GM19467 (cell line): ENCODE results near the gene SPDEF.
A peak's percentile ranks its signal among the peaks of the same experiment; 100 is the strongest.

Source experiments
- ATAC-seq: cut with Tn5 transposase; IDR thresholded peaks from one replicate; pipeline ENCODE4 v1.9.1; 2021; ENCODE audit warnings: mild to moderate bottlenecking, moderate library complexity; ENCODE audit not compliant: unreplicated experiment

SPDEF gene

GRCh38 chr6:34528996-34529664 lies 27.0 kb downstream of the SPDEF start:
- ATAC-seq, result no peak

DNA sequence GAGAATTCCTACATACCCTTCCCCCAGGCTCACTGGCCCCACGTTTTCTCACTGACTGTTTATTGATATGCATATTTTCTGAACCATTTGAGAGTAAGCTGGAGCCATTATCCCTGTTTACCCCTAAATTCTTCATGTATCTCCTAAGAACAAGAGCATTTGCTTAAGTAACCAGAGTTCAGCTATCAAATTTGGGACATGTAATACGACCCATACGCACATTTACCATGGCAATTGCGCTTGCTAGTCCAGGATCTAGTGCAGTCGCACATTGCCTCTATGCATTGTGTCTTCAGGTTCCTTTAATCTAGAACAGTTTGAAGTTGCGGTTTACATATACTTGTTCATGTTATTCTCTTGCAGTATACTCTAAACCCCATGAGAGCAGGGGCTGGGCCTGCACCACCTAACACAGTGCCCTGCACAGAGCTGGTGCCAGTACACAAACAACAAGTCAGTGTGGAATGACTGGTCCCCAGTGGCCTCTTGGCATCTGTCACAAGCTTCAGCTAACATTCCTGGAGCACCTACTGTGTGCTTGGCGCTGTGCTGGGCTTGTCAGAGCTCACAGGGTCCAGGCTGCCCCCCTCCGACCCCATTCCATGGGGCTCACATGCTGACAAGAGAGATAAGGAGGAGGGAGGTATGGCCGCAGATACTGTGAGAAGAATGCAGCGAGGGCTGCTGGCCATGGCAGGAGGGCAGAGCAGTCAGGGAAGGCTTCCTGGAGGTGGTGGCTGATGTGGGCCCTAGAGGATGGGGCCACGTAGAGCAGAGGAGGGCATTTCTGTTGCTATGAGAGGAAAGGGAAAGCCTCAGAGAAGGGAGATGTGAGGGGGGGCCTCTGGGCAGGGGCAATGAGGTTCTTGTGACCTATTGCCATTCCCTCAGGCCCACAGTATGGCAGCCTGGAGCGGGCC lies 28.1 kb downstream of the SPDEF start:
- ATAC-seq, result no peak

GRCh38 chr6:34526992-34527728 lies 29.0 kb downstream of the SPDEF start:
- ATAC-seq, result peak; percentile 79

DNA sequence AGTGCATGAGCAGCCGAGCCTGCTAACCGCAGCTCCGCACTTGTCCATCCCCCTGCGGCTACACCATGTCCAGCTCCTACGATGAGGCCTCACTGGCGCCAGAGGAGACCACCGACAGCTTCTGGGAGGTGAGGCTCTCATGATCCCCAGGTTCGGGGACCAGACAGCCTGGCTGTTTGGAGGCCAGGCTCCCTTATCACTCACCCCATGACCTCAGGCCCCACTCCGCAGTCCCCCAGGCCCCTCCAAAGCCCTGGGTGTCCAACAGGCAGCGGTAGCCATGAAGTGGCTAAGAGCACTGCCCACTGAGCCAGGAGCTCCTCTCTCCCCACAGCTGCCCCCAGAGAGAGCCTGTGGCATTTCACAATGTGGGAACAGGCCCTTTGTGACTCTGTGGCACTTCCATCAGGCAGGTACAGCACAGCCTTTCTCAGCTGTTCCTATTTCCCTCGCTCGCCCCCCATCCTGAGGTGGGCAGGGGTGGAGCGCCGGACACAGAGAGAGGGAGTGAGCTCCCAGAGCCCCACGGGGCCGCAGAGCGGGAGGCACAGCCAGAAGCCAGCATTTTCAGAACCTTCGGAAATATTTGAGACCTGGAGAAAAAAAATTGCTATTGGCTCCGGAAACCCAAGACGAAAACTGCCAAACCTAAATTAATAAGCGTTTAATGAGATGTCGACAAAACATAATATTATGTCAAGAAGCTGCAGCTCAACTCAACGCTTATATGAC lies 29.7 kb downstream of the SPDEF start:
- ATAC-seq, result no peak

DNA sequence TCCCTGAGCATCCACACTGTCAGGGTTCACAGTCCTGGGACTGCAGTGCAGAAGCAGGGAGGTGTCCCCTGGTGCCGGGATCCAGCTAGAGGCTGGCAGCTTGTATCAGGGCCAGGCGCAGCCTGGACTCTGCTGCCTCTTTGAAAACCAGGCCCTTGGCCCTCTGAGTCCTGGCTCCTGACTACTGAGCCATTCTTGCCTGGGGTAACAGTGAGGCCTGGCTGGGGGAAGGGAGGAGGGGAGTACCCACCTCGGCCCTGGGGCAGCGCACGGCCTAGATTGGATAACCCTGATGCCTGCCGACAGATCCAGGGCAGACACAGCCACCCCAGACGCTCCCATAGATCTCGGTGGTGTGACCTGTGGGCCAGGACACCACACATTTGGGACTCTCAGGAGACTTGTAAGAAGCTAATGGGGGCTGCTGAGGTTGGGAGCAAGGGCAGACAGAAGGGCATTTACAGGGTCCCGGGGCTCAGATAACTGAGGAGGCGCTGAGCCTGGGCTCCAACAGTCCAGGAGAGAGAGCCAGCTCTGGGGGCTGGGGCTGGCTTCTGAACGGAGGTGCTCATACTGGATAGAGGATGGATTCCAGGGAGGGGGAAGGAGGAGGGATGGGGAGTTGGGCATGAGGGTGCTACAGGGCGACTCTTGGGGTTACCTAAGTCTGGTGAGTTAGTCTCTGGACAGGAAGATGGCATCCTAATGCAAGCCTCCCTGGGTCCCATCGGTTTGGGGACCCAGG lies 30.5 kb downstream of the SPDEF start:
- ATAC-seq, result no peak

DNA sequence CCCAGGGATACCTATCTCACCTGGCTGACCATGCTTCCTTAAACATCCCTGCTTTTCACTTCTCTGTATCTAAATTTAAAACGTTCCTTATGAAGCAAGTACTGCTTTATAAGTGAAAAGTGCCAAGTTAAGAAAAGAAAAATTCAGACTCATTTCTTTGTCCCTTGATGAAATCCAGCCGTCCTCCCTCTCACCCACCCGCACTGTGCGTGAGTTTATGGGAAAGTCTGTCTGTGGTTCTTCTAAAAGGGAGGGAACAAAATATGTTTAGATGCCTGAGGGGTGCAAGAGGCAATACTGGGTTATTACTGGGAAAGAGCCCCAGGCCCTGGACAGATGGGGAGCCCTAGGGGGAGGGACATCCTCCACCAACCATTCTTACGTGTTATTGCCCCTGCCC lies 31.2 kb downstream of the SPDEF start:
- ATAC-seq, result no peak

- ATAC-seq, result no peak
Measured at GRCh38 chr6:34524499-34524898, 31.6 kb downstream of the SPDEF start.

GRCh38 chr6:34523441-34524206 lies 32.5 kb downstream of the SPDEF start:
- ATAC-seq, result no peak

GRCh38 chr6:34522761-34523160 lies 33.4 kb downstream of the SPDEF start:
- no peak for ATAC-seq

DNA sequence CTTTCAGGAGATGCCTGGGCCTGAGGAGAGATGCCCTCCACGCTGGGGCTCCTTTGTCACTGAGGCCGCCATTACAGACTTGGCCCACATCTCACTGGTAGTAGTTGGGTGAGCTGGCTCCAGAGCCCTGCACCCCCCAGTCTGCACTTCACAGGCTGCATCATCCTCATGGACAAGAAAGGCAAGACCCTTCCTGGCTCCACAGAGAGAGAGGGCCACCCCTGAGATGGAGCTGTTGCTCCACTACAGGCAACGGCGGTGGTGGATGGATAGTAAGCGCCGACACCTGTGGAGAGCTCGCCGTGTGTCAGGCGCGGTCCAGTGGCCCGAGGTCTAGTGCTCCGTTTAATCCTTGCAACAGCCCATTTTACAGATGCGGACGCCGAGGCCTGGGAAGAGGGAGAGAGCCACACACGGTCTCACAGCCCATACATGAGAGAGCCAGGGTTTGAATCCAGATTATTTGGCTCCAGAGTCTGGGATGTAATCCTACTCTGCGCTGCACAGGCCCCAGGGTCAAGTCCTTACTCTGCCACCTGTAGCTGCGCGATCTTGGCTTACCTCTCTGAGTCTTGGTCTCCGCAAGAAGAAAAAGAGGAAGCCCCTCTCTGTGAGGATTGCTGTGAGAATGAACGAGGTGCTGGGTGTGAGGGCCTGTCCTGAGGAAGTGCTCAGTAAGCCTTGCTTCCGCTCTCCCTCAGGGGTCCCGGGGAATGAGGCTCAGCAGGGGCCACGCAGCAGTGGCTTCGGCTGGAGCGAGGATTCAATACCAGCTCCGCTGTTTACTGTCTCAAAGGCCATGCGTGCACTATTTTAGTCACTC lies 34.5 kb downstream of the SPDEF start:
- no peak for ATAC-seq

GRCh38 chr6:34520645-34521462 lies 35.3 kb downstream of the SPDEF start:
- ATAC-seq, result no peak

GRCh38 chr6:34519971-34520644 lies 36.0 kb downstream of the SPDEF start:
- ATAC-seq, result no peak

DNA sequence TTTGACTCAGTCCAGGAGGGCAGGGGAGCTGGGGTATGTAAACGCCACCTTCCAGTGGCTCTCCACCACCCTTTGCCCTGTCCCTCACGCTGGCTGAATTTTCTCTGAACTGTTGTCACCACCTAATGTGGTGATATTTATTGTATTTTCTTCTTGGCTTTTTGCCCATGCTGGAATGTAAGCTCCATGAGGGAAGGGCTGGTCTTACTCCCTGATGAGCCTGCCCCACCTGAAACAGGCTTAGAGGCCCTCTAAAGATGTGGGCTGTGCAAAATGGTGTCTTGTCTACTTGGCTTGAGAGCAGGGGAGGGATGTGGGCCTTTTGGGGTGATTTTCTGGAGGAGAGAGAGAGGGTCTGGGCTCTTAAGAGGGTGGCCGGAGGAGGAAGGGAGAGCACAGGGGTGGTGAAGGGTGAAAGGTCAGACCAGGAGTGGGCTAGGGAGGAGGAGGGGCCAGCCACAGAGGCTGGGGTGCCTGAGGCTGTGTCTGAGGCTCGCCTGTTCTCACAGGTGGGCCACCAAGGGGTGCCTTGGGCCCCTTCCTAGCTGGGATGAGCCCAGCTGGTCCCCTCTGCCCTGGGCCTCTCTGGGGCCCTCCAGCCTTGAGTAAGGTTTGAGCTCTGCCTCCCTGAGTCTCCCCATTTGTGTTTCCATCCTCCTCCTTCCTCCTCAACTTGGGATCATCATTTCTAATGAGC lies 37.3 kb downstream of the SPDEF start:
- no peak for ATAC-seq

GRCh38 chr6:34517966-34518365 lies 38.2 kb downstream of the SPDEF start:
- no peak for ATAC-seq

DNA sequence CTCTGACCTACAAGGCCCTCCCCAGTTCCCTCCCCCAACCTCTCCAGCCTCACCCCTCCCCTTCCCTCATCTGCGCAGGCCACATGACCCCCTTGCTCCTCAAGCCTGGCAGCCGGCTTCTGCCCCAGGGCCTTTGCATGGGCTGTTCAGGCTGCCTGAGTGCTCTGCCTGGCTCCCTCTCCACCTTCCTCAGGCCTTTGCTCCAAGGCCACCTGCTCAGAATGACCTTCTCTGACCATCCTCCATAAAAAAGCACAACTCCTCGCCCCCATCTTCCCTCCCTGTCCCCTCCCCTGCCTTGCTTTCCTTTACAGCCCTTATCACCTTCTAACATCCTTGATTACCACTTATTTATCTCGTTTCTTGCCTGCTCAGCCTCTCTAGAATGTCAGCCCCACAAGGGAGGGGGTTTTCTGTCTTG lies 38.7 kb downstream of the SPDEF start:
- ATAC-seq, result no peak
